ENCODE results near the gene GABRR2.

Gene GABRR2

DNA sequence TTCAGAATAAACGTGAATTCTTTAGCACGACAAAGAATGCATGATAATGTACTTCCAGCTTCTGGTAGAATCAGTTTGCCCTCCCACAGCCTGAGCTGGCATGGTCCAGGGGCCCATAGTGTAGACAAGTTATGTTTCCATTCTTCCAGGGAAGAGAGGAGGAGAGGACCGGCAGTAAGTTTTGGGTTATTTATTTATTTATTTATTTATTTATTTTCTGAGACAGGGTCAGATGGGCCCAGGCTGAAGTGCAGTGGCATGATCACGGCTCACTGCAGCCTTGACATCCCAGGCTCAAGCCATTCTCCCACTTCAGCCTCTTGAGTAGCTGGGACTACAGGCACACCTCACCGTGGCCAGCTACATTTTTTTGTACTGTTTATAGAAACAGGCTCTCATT lies 102.6 kb downstream of the GABRR2 start:
- no peak for DNase-seq (ENCODE audit: low read depth in 1 of 2, low spot score in 1 of 2)

DNA sequence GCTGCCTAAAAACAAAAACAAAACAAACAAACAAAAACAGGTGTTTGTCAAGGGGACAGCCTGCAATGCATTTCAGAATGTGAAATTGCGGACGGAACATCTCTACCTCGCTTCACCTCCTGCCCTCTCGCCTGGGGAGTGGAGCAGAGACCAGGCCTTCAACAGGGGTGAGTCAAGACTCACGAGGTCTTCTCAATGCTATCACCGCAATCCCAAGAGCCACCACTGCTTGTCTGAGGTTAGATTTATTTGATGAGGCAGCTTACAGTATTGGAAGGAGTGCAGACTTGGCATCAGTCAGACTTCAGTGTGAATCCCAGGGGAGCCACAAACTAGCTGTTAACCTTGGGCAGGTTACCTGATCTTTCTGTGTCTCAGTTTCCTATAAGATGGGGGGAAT lies 105.6 kb downstream of the GABRR2 start:
- no peak for DNase-seq (ENCODE audit: low read depth in 1 of 2, low spot score in 1 of 2)

DNA sequence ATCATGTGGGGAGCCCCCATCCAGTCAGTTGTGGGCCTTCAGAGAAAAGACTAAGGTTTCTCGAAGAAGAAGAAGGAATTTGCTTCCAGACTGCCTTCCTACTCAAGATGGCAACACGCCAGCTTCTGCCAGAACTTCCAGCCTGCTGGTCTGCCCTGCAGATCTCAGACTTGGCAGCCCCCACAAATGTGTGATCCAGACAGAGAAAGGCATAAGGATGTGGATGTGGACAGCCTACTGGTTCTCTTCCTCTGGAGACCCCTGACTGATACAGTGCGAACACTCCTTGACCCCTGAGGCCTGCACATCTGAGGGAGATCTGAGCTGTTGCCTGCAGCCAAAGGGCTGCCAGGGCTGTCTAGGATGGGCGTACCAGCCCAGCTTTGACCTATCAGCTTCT lies 106.5 kb downstream of the GABRR2 start:
- DNase-seq (ENCODE audit: low read depth in 1 of 2, low spot score in 1 of 2): no peak

Measured in activated CD4-positive, alpha-beta T cell treated with anti-CD3 and anti-CD28 coated beads, Interleukin-2, amount 50 U/mL, for 24 hours (primary cell).